ENCODE results near the gene CTIF. TPM values are rescaled to one million over a fixed set of nuclear protein-coding genes. Genes with fewer than 3 reads are reported as not detected.
A peak's percentile ranks its signal among the peaks of the same experiment; 100 is the strongest.

Gene CTIF
- total RNA-seq, 1 donor from 2014 or later: 84.3 TPM

GRCh38 chr18:48820483-48821250, 281.8 kb downstream of the CTIF start:
- peak; percentile 59 for DNase-seq (ENCODE audit: low spot score)
- intact Hi-C loops (cut with DNase I): no loop called here

GRCh38 chr18:48821251-48821590, 282.4 kb downstream of the CTIF start:
- intact Hi-C loops (cut with DNase I): no loop called here
- DNase-seq (ENCODE audit: low spot score): no peak

- intact Hi-C loops (cut with DNase I): no loop called here
- no peak for DNase-seq (ENCODE audit: low spot score)
Measured at GRCh38 chr18:48821845-48822244, 283.0 kb downstream of the CTIF start.

GRCh38 chr18:48824231-48824970, 285.6 kb downstream of the CTIF start:
- intact Hi-C loops (cut with DNase I): no loop called here
- DNase-seq (ENCODE audit: low spot score): peak; percentile 53

- peak; percentile 72 for DNase-seq (ENCODE audit: low spot score)
- intact Hi-C loops (cut with DNase I): no loop called here
Measured at GRCh38 chr18:48825101-48825745, 286.4 kb downstream of the CTIF start.

GRCh38 chr18:48826271-48826670, 287.4 kb downstream of the CTIF start:
- intact Hi-C loops (cut with DNase I): no loop called here
- peak; percentile 57 for DNase-seq (ENCODE audit: low spot score)

GRCh38 chr18:48826806-48827205, 288.0 kb downstream of the CTIF start:
- DNase-seq (ENCODE audit: low spot score): peak; percentile 60
- intact Hi-C loops (cut with DNase I): no loop called here

GRCh38 chr18:48827291-48828193, 288.7 kb downstream of the CTIF start:
- intact Hi-C loops (cut with DNase I): no loop called here
- DNase-seq (ENCODE audit: low spot score): peak; percentile 70

- intact Hi-C loops (cut with DNase I): no loop called here
- no peak for DNase-seq (ENCODE audit: low spot score)
Measured at GRCh38 chr18:48828194-48828545, 289.3 kb downstream of the CTIF start.

- DNase-seq (ENCODE audit: low spot score): peak; percentile 27
- intact Hi-C loops (cut with DNase I): no loop called here
Measured at GRCh38 chr18:48828691-48829442, 290.0 kb downstream of the CTIF start.

GRCh38 chr18:48829443-48830149, 290.8 kb downstream of the CTIF start:
- intact Hi-C loops (cut with DNase I): no loop called here

GRCh38 chr18:48831113-48831759, 292.4 kb downstream of the CTIF start:
- peak; percentile 47 for DNase-seq (ENCODE audit: low spot score)
- intact Hi-C loops (cut with DNase I): no loop called here

More at GRCh38 chr18:48829443-48830149, 290.8 kb downstream of the CTIF start:
- peak; percentile 61 for DNase-seq (ENCODE audit: low spot score)

- DNase-seq (ENCODE audit: low spot score): peak; percentile 14
- intact Hi-C loops (cut with DNase I): no loop called here
Measured at GRCh38 chr18:48831802-48832201, 293.0 kb downstream of the CTIF start.

GRCh38 chr18:48832938-48833700, 294.3 kb downstream of the CTIF start:
- intact Hi-C loops (cut with DNase I): no loop called here
- DNase-seq (ENCODE audit: low spot score): peak; percentile 77

- intact Hi-C loops (cut with DNase I): no loop called here
- peak; percentile 55 for DNase-seq (ENCODE audit: low spot score)
Measured at GRCh38 chr18:48833701-48834412, 295.0 kb downstream of the CTIF start.

GRCh38 chr18:48834413-48835031, 295.7 kb downstream of the CTIF start:
- peak; percentile 88 for DNase-seq (ENCODE audit: low spot score)
- intact Hi-C loops (cut with DNase I): no loop called here

Data from cardiac septum (tissue), 1 donor.